ENCODE results near the gene NPM3. TPM values are rescaled to one million over a fixed set of nuclear protein-coding genes. Genes with fewer than 3 reads are reported as not detected.
A peak's percentile ranks its signal among the peaks of the same experiment; 100 is the strongest.
"Not testable (repeated sequence)": the region's sequence is repeated elsewhere in the genome, so short reads cannot be mapped to it uniquely, and the experiment has no call there.

Gene NPM3
- polyA plus RNA-seq, 1 donor from 2014 or later: 2.9 TPM

DNA sequence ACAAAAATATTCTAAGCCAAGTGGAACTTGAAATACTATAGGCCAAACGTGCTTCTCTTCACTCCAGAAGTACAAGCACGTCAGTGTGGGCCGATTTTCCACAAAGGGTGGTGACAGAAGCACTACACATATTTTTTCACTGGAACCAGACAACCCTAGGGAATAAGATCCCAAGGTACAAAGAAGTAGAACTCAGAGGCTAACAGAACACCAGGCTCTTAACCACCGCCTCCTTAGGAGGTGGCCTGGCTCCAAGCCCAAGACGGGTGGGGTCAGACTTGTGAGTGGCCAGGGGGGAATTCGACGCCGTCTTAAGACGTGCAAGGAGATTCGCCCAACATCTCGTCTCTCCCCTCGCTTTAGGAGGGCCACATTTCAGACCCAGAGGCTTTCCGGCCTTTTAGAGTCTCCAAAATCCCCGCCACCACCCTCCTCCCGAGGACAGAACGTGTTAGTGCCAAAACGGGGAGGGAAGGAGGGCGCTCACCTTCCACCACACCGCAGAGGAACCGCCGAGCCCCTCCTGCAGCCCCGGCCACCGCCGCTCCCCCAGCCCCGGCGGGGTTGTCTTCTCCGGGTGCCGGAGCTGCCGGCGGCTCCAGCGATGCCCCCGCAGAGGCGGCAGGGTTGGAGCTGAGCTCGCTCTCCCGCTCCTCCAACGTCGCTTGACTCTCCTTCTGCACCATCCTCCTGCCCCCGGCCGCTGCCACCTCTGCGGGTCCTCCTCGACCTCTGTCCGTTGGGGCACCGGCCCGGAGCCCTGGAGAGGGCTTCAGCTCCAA lies 34.3 kb upstream of the NPM3 start:
- Mint-ChIP-seq H3K27ac (peak overlapping the region; percentile 95 to 97 (median 95)), H3K9me3 (no peaks in the 10 kb centered on the region), H3K27me3 (no peaks in the 10 kb centered on the region), H3K4me3 (peak overlapping the region; percentile 89 to 100 (median 96)), H3K4me1 (peaks cover 27 to 35% (median 28%) of the 10 kb centered on the region in 3 donors), H3K36me3 (no peaks in the 10 kb centered on the region)

DNA sequence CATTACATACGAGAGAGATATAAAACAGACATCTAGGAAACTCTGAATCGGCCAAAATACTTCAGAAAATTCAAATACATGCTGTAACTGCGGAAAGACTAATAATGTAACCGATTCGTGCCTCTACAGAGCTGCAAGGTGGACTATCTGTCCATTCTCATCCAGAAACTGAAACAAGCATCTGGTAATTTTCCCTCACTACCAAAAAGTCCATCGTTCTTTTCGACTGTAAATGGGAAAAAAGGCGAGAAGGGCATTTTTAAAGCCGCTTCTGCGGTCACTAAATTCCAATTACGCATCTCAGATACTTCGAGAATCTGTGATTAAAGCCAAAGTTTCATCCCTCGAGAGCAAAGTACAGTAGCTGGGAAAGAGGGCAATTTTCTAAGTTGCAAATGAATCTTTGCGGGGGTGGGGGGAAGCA lies 33.7 kb upstream of the NPM3 start:
- no peaks in the 10 kb centered on the region for H3K36me3 Mint-ChIP-seq
- H3K4me3 Mint-ChIP-seq: peak overlapping the region; percentile 89 to 100 (median 96)
- peak overlapping the region; percentile 95 to 97 (median 95) for H3K27ac Mint-ChIP-seq
- H3K4me1 Mint-ChIP-seq: peaks cover 28 to 36% (median 29%) of the 10 kb centered on the region in 3 donors
- no peaks in the 10 kb centered on the region for H3K9me3 Mint-ChIP-seq
- no peaks in the 10 kb centered on the region for H3K27me3 Mint-ChIP-seq

DNA sequence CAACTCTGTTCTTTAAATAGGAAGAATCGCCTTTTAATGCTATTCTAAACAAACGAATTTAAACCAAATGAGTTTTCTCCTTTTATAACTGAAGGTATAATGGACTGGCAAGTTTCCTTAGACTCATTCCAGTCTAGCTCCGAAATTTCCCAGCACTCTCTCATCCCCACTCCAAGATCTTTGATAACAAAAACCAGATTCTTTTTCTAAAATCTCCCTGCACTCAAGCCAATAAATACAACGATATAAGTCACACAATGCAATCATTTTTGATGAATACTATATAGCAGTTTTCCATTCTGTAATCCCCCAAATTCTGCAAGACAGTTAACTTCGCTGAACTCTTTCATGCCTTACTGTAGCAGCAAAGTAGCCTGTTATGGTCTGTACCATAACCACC lies 33.1 kb upstream of the NPM3 start:
- H3K4me1 Mint-ChIP-seq: peaks cover 28 to 34% (median 29%) of the 10 kb centered on the region in 3 donors
- H3K36me3 Mint-ChIP-seq: no peaks in the 10 kb centered on the region
- peak overlapping the region; percentile 89 to 100 (median 96) for H3K4me3 Mint-ChIP-seq
- peak overlapping the region; percentile 95 to 97 (median 95) for H3K27ac Mint-ChIP-seq
- H3K9me3 Mint-ChIP-seq: no peaks in the 10 kb centered on the region
- H3K27me3 Mint-ChIP-seq: no peaks in the 10 kb centered on the region

DNA sequence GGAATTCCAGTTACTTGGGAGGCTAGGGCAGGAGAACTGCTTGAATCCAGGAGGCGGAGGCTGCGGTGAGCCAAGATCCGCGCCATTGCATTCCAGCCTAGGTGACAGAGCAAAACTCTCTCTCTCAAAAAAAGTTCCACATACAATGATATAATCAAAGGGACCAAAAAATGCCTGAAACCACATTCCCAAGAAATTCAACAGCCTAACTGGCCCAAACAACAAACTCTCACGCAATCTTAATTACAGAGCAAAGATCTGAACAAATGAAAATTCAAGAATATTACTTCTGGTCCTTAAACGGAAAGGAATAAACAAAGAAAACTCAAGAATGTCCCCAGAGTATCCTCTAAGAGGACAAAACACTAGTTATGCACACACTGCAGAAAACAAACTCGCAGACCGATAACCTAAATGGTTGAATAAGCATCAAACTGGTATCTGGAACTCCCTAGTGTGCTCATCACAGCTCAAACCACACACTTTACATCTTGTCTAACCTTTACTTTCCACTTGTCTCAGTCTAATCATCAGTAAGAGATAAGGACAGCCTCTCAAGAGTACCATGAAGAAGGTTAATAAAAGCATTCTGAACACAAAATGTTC lies 31.3 kb upstream of the NPM3 start:
- Mint-ChIP-seq H3K36me3 (no peaks in the 10 kb centered on the region), H3K27ac (peak overlapping the region; percentile 28 to 97 (median 95))

DNA sequence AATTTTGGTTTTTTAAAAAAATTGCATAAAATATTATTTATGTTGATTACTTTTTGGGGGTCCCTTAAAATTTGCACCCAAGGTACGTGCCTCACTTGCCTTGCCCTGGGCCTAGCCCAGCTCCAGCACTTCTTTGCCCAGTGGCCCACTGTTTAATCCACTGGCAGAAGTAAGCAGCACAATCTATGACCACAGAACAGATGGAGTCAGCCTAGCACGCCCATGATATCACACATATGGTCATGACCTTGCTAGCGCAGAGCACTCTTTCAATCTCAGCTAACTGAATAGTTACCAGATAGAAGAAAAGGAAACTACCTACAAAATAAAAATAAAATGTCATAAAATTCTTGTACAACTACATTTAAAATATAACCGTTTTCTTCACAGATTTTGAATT lies 29.4 kb upstream of the NPM3 start:
- Mint-ChIP-seq H3K4me1 (peaks cover 27 to 32% (median 29%) of the 10 kb centered on the region in 3 donors), H3K36me3 (no peaks in the 10 kb centered on the region), H3K27me3 (no peaks in the 10 kb centered on the region), H3K9me3 (no peaks in the 10 kb centered on the region), H3K27ac (peak overlapping the region in 2 of 3 donors; percentile 41 to 53), H3K4me3 (peak overlapping the region in 1 of 4 donors; percentile 55)

More for the DNA sequence above, 31.3 kb upstream of the NPM3 start:
- Mint-ChIP-seq H3K27me3 (no peaks in the 10 kb centered on the region), H3K4me1 (peaks cover 29 to 34% (median 32%) of the 10 kb centered on the region in 3 donors), H3K9me3 (no peaks in the 10 kb centered on the region), H3K4me3 (peak overlapping the region; percentile 89 to 100 (median 96))

DNA sequence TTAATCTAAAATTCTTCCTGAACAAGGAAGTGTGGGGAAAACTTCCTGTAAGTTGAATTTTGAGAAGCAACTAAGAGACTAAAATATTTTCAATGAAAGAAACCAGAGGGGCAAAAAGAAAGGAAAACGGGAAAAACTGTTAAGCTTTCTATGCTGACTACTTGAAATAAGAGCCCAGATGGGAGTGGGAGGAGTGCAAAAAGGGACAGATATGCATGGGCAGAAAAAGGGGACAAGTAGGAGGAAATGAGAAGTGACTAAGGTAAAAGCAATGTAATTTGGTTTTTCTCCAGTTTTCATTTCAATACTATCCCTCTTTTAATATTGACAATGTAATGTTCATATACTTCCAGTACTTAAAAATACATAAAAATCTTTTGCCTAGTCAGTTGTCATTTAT lies 23.9 kb upstream of the NPM3 start:
- Mint-ChIP-seq H3K9me3 (no peaks in the 10 kb centered on the region), H3K4me3 (no peak overlapping the region), H3K27me3 (no peaks in the 10 kb centered on the region), H3K36me3 (no peaks in the 10 kb centered on the region), H3K27ac (no peak overlapping the region), H3K4me1 (peaks cover 0 to 19% (median 5%) of the 10 kb centered on the region in 3 donors)

DNA sequence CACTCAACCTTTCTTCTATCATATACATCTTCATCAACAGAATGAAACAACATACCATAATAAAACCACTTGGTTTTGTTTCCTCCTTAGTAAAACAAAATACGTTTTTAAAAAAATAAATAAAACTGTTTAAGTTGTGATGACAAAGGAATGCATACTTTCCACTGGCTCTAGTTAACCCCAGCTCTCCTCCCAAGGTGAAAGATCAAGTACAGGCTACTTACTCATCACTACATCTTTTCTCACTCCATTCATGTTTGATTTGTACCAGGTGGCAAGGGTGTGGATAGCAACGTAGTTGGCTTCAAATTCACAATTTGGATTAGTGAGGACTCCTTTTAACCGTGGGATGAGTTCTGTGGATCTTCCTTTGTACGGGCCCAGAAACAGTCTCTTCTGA lies 20.3 kb upstream of the NPM3 start:
- Mint-ChIP-seq H3K9me3 (no peaks in the 10 kb centered on the region), H3K27me3 (no peaks in the 10 kb centered on the region), H3K36me3 (peaks cover 2% of the 10 kb centered on the region), H3K4me3 (no peak overlapping the region), H3K4me1 (peaks cover 4 to 18% (median 10%) of the 10 kb centered on the region in 3 donors), H3K27ac (no peak overlapping the region)

DNA sequence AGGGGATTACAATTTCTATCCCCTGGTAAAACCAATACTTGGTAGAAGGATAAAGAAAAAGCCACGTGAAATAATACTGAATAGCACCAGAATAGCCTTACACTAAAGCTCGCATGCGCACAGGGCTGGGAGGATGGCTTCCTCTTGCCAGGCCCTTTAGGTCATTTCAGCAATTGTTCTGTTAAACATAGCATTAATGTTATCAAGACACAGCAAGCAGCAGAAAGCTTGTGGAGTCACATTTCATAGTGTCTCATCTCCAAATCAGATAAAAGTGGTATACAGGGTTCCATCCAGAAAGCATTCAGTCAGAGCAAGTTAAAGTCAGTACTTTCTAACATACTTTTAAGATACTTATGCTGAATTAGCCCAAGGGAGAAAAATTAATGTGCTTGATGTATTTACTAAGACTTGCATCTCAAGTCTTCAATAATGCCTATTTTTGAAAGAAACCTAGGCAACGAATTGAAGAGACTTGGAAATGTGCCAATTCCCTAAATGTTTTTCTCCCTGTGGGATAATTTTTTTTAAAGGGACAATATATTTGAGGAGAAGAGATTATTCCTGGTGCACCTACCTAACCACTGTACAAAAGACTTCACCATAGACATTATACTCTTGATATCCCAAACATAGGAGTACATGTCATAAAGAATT lies 14.3 kb upstream of the NPM3 start:
- Mint-ChIP-seq H3K27ac (peak overlapping the region in 2 of 3 donors; percentile 4 to 21), H3K4me3 (peak overlapping the region in 1 of 4 donors; percentile 32), H3K27me3 (no peaks in the 10 kb centered on the region), H3K9me3 (no peaks in the 10 kb centered on the region), H3K36me3 (peaks cover 2% of the 10 kb centered on the region), H3K4me1 (peaks cover 4 to 9% (median 9%) of the 10 kb centered on the region in 3 donors)

DNA sequence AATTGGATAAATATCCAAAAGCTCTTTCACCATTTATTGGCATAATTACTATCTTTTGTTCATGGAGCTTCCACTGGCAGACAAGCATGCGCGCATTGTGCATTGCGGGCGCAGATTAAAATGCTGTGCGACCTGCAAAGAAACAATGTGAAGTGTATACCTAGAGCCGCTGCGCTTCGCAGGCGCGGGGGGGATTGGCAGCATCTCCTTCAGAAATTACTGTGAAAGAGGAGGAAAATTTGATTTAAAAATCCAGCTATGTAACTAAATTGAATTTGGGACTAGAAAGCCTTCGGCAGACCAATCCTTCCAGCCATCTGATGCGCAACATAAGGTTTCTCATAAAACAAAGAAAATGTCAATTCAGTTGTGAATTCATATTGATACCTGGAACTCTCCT lies 10.3 kb upstream of the NPM3 start:
- Mint-ChIP-seq H3K27ac (peak overlapping the region in 1 of 3 donors; percentile 34), H3K27me3 (no peaks in the 10 kb centered on the region), H3K4me1 (peaks cover 0 to 1% (median 0%) of the 10 kb centered on the region in 3 donors), H3K36me3 (no peaks in the 10 kb centered on the region), H3K4me3 (no peak overlapping the region), H3K9me3 (no peaks in the 10 kb centered on the region)

DNA sequence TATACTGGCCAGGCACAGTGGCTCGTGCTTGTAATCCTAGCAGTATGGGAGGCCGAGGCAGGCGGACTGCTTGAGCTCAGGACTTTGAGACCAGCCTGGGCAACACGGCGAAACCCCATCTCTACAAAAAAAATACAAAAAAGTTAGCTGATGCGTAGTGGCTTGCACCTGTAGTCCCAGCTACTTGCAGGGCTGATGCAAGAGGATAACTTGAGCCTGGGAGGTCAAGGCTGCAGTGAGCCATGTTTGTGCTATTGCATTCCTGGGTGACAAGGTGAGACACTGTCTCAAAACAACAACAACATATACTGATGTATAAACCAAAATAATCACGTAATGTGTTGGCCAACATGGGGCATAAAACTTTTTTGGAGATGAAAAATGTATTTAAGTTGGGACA lies 6.4 kb upstream of the NPM3 start:
- peaks cover 5 to 11% (median 8%) of the 10 kb centered on the region in 3 donors for H3K4me1 Mint-ChIP-seq
- H3K9me3 Mint-ChIP-seq: no peaks in the 10 kb centered on the region
- peak overlapping the region in 1 of 3 donors; percentile 27 for H3K27ac Mint-ChIP-seq
- H3K4me3 Mint-ChIP-seq: no peak overlapping the region
- no peaks in the 10 kb centered on the region for H3K27me3 Mint-ChIP-seq
- H3K36me3 Mint-ChIP-seq: no peaks in the 10 kb centered on the region

DNA sequence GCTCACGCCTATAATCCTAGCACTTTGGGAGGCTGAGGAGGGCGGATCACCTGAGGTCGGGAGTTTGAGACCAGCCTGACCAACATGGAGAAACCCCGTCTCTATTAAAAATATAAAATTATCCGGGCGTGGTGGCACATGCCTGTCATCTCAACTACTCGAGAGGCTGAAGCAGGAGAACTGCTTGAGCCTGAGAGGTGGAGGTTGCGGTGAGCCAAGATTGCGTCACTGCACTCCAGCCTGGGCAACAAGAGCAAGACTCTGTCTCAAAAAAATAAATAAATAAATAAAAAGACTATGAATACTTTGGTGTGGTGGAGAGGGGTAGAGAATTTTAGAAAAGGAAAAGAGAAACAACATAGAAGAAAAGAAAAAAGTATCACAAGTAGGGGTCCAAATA lies 6.0 kb upstream of the NPM3 start:
- not testable (repeated sequence) for H3K27me3 Mint-ChIP-seq, H3K36me3 Mint-ChIP-seq, H3K4me3 Mint-ChIP-seq, H3K9me3 Mint-ChIP-seq
- H3K4me1 Mint-ChIP-seq: peaks cover 6 to 15% (median 13%) of the 10 kb centered on the region in 3 donors
- H3K27ac Mint-ChIP-seq: peak overlapping the region in 1 of 3 donors; percentile 27

DNA sequence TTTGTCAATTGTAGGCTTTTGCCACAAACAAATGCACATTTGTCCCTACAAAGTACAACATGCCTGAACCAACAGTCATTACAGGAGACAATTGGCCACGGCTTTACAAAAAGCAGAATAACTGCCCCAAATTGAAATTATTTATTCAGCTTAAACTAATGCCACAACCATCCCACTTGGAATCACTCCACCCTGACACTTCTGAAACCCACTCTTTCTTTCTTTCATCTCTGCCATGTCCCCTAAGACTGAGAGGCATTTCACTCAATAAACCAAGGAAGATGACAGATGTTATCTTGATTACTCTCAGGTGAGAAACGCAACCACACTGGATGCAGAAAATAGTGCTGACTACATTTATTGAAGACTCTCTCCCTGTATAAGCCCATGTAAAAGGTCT lies 2.6 kb upstream of the NPM3 start:
- H3K27me3 Mint-ChIP-seq: no peaks in the 10 kb centered on the region
- H3K36me3 Mint-ChIP-seq: no peaks in the 10 kb centered on the region
- no peaks in the 10 kb centered on the region for H3K9me3 Mint-ChIP-seq
- H3K4me1 Mint-ChIP-seq: peaks cover 22 to 34% (median 34%) of the 10 kb centered on the region in 3 donors
- peak overlapping the region in 1 of 3 donors; percentile 41 for H3K27ac Mint-ChIP-seq
- H3K4me3 Mint-ChIP-seq: no peak overlapping the region

DNA sequence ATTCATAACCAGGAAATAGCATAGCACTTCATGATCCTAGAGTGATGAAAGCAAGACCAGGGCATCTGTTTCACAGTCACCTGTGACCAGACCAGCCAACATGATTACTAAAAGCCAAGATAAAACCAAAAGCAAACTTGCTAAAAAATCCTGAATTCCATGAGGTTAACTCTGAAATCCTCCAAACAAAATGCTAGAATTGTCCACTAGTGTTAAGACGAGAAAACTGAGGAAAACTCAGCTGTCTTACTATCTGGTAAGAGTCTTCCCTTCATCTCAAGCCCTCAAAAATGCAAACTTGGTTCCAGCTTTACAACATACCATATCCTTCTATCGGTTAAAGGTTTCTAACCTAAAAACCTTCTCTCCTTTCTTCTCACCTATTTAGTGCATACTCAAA lies 1.3 kb upstream of the NPM3 start:
- H3K4me1 Mint-ChIP-seq: peaks cover 22 to 38% (median 37%) of the 10 kb centered on the region in 3 donors
- H3K4me3 Mint-ChIP-seq: peak overlapping the region in 1 of 4 donors; percentile 100
- H3K27ac Mint-ChIP-seq: peak overlapping the region in 2 of 3 donors; percentile 59 to 99
- H3K9me3 Mint-ChIP-seq: no peaks in the 10 kb centered on the region
- H3K27me3 Mint-ChIP-seq: no peaks in the 10 kb centered on the region
- H3K36me3 Mint-ChIP-seq: no peaks in the 10 kb centered on the region

DNA sequence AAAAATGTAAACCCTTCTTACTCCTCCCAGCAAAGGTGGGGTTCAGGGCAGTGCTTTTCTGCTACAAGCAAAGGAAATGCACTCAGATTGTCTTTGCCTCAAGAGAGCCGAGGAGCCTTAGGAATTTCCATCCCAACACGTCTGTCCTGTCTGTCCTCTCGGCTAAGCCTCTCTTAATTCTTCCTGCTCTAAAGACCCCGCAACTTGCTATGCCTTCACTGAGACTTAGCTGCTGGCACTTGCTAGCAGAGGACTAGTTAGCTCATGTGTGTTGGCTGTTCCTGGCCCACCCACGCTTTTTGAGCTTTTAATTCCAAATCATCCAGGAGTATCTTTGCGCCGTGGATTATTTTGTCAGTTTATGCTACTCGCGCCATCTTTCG lies 481 bp upstream of the NPM3 start:
- Mint-ChIP-seq H3K27ac (peak overlapping the region; percentile 91 to 99 (median 93)), H3K4me1 (peaks cover 27 to 45% (median 42%) of the 10 kb centered on the region in 3 donors), H3K27me3 (peaks cover 5% of the 10 kb centered on the region), H3K4me3 (peak overlapping the region in 3 of 4 donors; percentile 98 to 100 (median 100)), H3K36me3 (no peaks in the 10 kb centered on the region), H3K9me3 (no peaks in the 10 kb centered on the region)
